GM18858 (cell line): ENCODE results near the gene TPM3.
"Not testable (repeated sequence)": the region's sequence is repeated elsewhere in the genome, so short reads cannot be mapped to it uniquely, and the experiment has no call there.

ENCODE experiments used
- ATAC-seq: cut with Tn5 transposase; IDR thresholded peaks from one replicate; pipeline ENCODE4 v1.9.1; 2021; ENCODE audit not compliant: unreplicated experiment

TPM3 gene

DNA sequence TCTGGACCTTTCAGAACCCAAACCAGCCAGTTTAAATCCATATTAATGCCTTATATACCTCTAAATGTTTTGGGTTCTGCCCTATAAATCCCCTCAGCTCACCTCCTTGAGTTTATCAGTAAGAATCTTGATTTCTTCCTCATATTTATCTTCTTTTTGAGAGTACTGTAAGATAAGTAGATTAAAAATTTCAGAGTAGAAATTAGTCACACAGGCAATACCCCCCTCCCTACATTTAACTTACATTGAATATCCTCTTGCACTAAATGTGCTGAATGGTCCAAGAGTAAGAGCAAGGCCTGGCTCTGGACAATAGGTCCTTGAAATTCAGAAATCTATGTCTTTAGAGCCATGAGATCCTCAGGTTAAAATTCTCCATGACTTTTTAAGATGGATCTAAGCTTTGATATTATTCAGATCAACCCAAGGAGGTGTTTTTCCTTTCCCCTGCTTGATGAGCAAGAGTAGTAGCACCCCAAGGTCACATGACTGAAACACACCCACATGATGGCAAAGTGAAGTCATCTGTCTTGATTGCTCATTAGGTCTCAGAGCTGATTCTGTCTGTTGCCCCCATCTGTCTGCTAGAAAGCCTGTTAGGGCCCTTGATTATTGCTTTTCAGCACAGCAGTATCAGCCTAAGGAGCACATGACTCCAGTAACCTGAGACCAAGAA is 21.2 kb downstream of the TPM3 start:
- ATAC-seq, result no peak

DNA sequence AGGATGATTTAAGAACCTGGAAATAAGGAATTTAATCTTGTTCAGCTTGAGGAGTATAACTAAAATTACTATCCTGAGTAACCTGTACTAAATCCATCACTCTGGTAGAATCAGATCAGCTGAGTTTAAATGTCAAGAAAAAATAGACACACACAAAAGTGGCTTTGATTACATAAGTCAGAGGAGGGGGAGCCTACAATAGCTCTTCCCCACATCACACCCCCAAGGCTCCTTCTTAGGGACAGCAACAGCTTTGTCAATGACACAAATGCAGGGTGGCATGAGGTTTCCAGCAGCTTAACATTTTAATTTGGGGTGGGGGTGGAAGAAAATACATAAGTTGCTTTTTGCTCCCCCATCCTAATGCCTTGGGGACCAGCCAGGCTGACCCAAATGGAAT is 24.4 kb downstream of the TPM3 start:
- ATAC-seq, result no peak

DNA sequence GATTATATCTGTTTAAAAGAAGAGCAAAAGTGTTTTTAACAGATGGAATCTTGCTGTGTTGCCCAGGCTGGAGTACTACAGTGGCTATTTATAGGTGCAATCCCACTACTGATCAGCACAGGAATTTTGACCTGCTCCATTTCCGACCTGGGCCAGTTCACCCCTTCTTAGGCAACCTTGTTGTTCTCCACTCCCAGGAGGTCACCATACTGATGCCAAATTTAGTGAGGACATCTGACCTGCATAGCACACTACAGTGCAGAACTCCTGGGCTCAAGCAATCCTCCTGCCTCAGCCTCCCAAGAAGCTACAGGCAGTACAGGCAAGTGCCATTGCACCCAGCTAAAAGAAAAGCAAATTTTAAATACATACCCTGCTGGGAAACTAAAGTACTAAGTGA is 25.7 kb downstream of the TPM3 start:
- ATAC-seq, result no peak

DNA sequence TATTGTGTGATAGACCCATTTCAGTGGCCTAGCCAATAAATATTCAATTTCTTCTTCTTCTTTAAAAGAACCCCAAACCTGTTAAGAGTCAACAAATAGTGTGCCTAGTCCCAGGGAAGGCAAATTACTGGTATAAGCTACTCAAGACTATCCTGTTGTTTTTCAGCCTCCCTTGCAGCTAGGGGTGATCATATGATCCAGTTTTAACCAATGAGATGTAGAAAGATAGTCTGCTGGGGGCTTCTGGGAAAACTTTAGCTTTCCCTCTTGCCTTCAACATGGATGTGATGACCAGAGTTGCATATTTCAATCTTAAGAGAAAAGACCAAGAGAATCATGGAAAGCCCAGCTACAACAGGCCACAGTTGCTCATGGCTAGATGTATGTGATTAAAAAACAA is 32.3 kb downstream of the TPM3 start:
- ATAC-seq, result no peak

- ATAC-seq, result no peak
Observed at GRCh38 chr1:154158307-154159125, 33.4 kb downstream of the TPM3 start.

- ATAC-seq, result peak; percentile 78
Observed at GRCh38 chr1:154157520-154158306, 34.2 kb downstream of the TPM3 start.

DNA sequence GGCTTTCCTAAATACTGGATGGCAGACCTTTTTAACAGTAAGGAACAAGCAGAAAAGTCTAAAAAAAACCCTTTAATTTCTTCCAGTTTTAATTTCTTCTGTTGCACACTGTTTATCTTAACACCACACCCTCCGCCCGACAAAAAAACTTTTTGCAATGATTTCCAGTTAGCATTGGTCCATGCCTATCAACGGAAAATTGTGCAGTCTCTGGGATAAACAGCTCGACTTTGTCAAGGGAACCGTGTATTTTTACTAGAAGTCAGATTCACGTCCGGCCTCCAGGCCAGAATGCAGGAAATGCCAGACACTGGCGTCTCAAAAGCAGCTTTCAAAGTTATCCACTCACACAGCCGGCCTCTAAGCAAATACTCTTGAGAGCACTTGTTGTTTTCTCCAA is 36.6 kb downstream of the TPM3 start:
- ATAC-seq, result no peak

DNA sequence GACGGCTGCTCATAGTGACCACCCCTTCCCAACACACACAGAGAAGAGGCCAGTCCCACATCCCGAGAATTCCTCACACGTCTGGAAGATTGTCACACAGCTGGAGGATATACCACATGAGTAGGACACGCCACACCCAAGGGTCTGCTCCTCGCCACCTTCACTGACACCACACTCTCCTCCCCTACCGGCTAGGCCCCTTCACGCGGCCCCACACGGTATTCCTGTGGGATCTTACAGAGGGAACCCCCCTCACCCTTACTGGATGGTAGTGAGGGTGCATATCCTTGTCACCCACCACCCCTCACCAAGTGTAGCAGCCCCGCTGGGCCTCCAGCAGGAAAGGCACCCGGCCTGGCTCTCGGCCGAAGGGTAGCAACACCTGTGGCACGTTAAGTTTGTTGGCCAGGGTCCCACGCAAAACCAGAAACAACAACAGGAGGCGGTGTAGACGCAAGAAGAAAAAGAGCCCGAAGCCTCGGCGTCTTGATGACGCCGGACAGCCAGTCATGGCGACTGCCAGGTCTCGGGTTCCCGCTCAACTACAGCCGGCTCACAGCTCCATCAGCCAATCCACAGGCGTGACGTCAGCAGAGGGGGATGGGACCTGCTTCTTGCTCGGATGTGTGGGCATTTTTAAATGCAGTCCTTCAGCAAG is 37.2 kb downstream of the TPM3 start, which contains the start of gene NUP210L:
Gene NUP210L, minus strand, starts transcription at position 540 of the 658 bp plus-strand sequence.
- ATAC-seq, result no peak

DNA sequence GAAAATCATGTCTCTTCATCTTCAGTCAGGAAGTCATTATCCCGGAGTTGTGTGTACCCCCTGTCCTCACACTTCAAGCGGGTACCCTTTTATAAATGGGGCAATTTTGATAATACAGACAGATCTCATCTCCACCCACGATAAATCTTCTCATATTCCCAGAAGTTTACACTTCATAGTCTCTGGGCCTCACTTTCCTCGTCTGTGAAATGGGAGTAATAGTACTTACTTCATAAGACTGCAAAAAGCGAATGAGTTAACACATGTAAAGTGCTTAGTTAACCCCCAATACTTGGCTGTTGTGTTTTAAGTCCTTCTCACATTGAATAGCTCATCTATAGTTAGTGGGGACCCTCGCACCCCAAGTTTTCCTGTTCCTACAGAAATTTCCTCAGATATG is 37.8 kb downstream of the TPM3 start:
- ATAC-seq, result no peak

DNA sequence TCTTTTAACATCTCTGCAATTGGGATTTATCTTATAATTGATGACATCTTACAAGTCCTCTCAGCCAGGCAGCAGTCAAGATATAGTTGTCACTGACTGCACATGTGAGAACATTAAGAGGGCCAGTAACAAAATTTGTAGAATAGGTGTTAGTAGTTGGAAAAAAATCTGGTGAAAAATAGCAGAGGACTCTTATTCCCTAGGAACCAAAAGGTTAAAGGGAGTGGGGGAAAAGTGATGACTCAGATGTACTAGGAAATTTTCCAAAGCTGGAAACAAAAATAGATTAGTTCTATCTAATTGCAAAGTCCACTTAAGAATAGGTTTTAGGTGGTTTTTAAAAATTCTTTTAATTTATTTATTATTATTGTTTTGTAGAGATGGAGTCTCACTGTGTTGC is 40.6 kb downstream of the TPM3 start:
- no peak for ATAC-seq

GRCh38 chr1:154148807-154149206 is 43.1 kb downstream of the TPM3 start:
- ATAC-seq, result no peak

DNA sequence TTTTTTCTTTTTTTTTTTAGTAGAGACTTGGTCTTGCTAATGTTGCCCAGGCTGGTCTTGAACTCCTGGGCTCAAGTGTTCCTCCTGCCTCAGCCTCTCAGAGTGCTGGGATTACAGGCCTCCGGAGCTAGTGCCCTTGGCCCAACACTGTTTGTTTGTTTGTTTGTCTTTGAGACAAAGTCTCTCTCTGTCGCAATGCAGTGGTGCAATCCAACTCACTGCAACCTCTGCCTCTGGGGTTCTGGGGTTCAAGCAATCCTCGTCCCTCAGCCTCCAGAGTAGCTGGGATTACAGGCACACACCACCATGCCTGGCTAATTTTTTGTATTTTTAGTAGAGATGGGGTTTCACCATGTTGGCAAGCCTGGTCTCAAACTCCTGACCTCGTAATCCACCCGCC is 44.4 kb downstream of the TPM3 start:
- not testable (repeated sequence) for ATAC-seq

GRCh38 chr1:154145986-154146385 is 45.9 kb downstream of the TPM3 start:
- no peak for ATAC-seq

GRCh38 chr1:154142358-154142757 is 49.5 kb downstream of the TPM3 start:
- ATAC-seq, result no peak

DNA sequence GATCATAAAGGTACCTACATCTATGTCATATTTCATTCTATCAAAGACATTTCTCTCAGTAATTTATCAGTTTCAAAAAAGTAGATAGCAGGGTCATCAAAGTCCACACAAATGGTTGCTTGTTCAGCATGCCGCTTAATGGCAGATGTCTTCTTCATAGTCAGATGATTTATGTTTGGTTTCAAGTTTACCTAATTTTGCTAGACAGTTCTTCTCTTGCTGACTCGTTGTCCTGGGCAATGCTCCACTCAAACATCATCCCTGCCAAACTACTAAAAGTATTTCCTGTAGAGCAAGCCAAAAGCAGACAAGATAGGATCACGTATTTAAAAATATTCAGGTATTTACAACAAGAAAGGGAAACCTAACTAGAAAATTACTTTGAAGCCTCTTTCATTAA is 50.7 kb downstream of the TPM3 start:
- no peak for ATAC-seq

- ATAC-seq, result no peak
Observed at GRCh38 chr1:154137888-154138287, 54.0 kb downstream of the TPM3 start.

GRCh38 chr1:154133256-154133655 is 58.6 kb downstream of the TPM3 start:
- no peak for ATAC-seq

DNA sequence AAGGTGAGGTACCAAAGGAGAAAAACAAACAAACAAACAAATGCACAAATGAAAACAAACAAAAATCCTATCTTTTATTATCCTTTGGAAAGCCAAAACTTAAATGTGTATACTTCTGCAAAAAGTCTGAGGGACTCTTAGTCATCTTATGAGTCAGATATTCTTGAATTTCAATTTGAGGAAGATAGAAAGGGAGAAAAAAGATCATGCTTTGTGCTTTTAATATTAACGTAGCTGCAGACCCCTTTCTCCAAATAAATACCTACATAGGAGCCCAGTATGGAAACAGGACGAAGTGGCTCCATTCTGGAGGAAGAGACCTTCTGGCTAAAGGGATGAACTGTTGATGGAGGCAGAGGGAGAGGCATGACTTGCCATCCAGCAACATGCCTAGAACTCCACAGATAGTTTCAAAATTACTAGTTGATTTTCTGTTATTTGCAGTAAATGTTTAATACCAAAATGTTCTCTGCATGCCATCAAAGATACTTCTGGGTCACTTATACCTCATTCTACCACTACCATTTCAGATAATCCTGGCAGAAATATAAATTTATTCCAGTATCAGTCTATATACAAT is 62.4 kb downstream of the TPM3 start:
- no peak for ATAC-seq

- ATAC-seq, result not testable (repeated sequence)
Observed at GRCh38 chr1:154123205-154123604, 68.7 kb downstream of the TPM3 start.

DNA sequence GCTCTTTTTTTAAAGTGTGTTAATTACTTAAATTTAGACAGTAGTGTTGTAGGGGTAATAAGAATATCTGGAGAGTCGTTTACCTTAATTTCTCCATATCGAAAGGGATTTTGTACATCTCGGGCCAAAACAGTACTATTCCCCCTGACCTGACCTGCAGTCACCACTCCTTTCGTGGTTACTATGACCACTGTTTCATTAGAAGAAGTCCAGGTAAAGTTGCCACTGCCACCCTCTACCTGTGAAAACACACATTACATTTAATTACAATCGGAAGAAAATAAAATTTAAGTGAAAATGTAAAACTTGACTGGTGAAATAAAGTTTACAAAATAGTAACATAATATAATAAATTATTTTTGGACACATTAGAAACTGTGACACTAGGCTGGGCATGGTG is 74.3 kb downstream of the TPM3 start:
- no peak for ATAC-seq

GRCh38 chr1:154115180-154115579 is 76.7 kb downstream of the TPM3 start:
- ATAC-seq, result no peak
